WTC11 (cell line): ENCODE data around the gene KRT83. TPM values are rescaled to one million over a fixed set of nuclear protein-coding genes. Genes with fewer than 3 reads are reported as not detected.

Experiments
- ATAC-seq: fragments of 200-7000 bp; cut with Tn5 transposase; 2 replicates; pipeline ENCODE4 v1.10.0; 2021; ENCODE audit warnings: mild to moderate bottlenecking, moderate library complexity
- CTCF ChIA-PET: fragments of 300-600 bp; sonication (Branson Sonifier 250); formaldehyde crosslinking; loops from one replicate; lab custom pipeline; 2021; ENCODE audit warnings: antibody characterized with exemption; lab: Charles Lee
- POLR2A ChIA-PET: fragments of 350-600 bp; sonication (Branson Sonifier 250); formaldehyde crosslinking; loops from one replicate; lab custom pipeline; 2021; ENCODE audit warnings: antibody characterized with exemption; lab: Charles Lee
- DNase-seq: peaks from one replicate; pipeline ENCODE4 v3.0.0; 2021; ENCODE audit warnings: low spot score
- H3K27ac Mint-ChIP-seq: 2 replicates; pipeline ENCODE4 v1.8.0; 2021; ENCODE audit warnings: mixed read lengths
- H3K27me3 Mint-ChIP-seq: 2 replicates; pipeline ENCODE4 v1.8.0; 2021; ENCODE audit warnings: low read depth, mild to moderate bottlenecking, moderate library complexity, mixed read lengths
- H3K36me3 Mint-ChIP-seq: 2 replicates; pipeline ENCODE4 v1.8.0; 2021; ENCODE audit warnings: mixed read lengths
- H3K4me1 Mint-ChIP-seq: 2 replicates; pipeline ENCODE4 v1.8.0; 2022; ENCODE audit warnings: mixed read lengths
- H3K4me3 Mint-ChIP-seq: 2 replicates; pipeline ENCODE4 v1.8.0; 2021; ENCODE audit warnings: mild to moderate bottlenecking, moderate library complexity, mixed read lengths
- H3K9me3 Mint-ChIP-seq: 2 replicates; pipeline ENCODE4 v1.8.0; 2021; ENCODE audit warnings: mixed read lengths
- ATF1 ChIP-seq: sonication (generic); formaldehyde crosslinking; IDR thresholded peaks from 2 replicates; pipeline ENCODE4 v1.8.1; 2023; ENCODE audit warnings: mild to moderate bottlenecking, moderate library complexity, missing genetic modification reagents
- E2F4 ChIP-seq: sonication (generic); formaldehyde crosslinking; IDR thresholded peaks from 2 replicates; pipeline ENCODE4 v1.8.1; 2022; ENCODE audit warnings: low read depth, mild to moderate bottlenecking, moderate library complexity, missing genetic modification reagents, borderline replicate concordance
- FOXP4 ChIP-seq: sonication (generic); formaldehyde crosslinking; IDR thresholded peaks from 2 replicates; pipeline ENCODE4 v1.8.0; 2022; ENCODE audit warnings: mild to moderate bottlenecking, missing genetic modification reagents
- GTF2I ChIP-seq: fragments of 250-450 bp; sonication (Bioruptor Pico); conservative IDR thresholded peaks from 2 replicates; pipeline ENCODE4 v1.4.0; 2021; ENCODE audit warnings: mild to moderate bottlenecking
- JAZF1 ChIP-seq: fragments of 250-450 bp; sonication (Bioruptor Pico); IDR thresholded peaks from 2 replicates; pipeline ENCODE4 v1.9.0; 2021; ENCODE audit warnings: moderate library complexity, mild to moderate bottlenecking, inconsistent platforms
- MAX ChIP-seq: sonication (generic); formaldehyde crosslinking; IDR thresholded peaks from 2 replicates; pipeline ENCODE4 v1.8.0; 2022; ENCODE audit warnings: mild to moderate bottlenecking, missing genetic modification reagents
- NFE2L1 ChIP-seq: sonication (generic); formaldehyde crosslinking; IDR thresholded peaks from 2 replicates; pipeline ENCODE4 v1.8.1; 2023; ENCODE audit warnings: missing genetic modification reagents
- NR1H2 ChIP-seq: sonication (generic); formaldehyde crosslinking; IDR thresholded peaks from 2 replicates; pipeline ENCODE4 v1.9.0; 2021; ENCODE audit warnings: mild to moderate bottlenecking, moderate library complexity, missing genetic modification reagents
- PRRX2 ChIP-seq: fragments of 250-450 bp; sonication (Bioruptor Pico); IDR thresholded peaks from 2 replicates; pipeline ENCODE4 v1.8.0; 2021; ENCODE audit warnings: mild to moderate bottlenecking
- SMAD3 ChIP-seq: sonication (generic); formaldehyde crosslinking; IDR thresholded peaks from 2 replicates; pipeline ENCODE4 v1.8.0; 2022; ENCODE audit warnings: missing genetic modification reagents, mild to moderate bottlenecking, borderline replicate concordance
- SOX15 ChIP-seq: fragments of 250-450 bp; sonication (Bioruptor Pico); IDR thresholded peaks from 2 replicates; pipeline ENCODE4 v1.9.0; 2021; ENCODE audit warnings: mild to moderate bottlenecking
- TEAD1 ChIP-seq: sonication (generic); formaldehyde crosslinking; IDR thresholded peaks from 2 replicates; pipeline ENCODE4 v1.8.0; 2022; ENCODE audit warnings: mild to moderate bottlenecking, missing genetic modification reagents
- ZNF219 ChIP-seq: sonication (generic); formaldehyde crosslinking; IDR thresholded peaks from 2 replicates; pipeline ENCODE4 v1.8.0; 2023; ENCODE audit warnings: missing genetic modification reagents, mild to moderate bottlenecking, borderline replicate concordance
- ZNF416 ChIP-seq: fragments of 250-450 bp; sonication (Bioruptor Pico); IDR thresholded peaks from 2 replicates; pipeline ENCODE4 v1.9.0; 2021; ENCODE audit warnings: mild to moderate bottlenecking, inconsistent platforms
- ZNF512 ChIP-seq: sonication (generic); formaldehyde crosslinking; IDR thresholded peaks from 2 replicates; pipeline ENCODE4 v1.8.1; 2022; ENCODE audit warnings: missing genetic modification reagents, borderline replicate concordance
- total RNA-seq: library from RNA; stranded (reverse); gene quantifications from 3 replicates; pipeline ENCODE4 v1.2.3, GENCODE V29; 2021
- TF ChIP-seq, protein P1 (sequence below): fragments of 250-450 bp; sonication (Bioruptor Pico); IDR thresholded peaks from 2 replicates; pipeline ENCODE4 v1.9.0; 2021; ENCODE audit warnings: mild to moderate bottlenecking
- TF ChIP-seq, protein P2 (sequence below): sonication (generic); formaldehyde crosslinking; IDR thresholded peaks from 2 replicates; pipeline ENCODE4 v1.8.1; 2023; ENCODE audit warnings: mild to moderate bottlenecking, missing genetic modification reagents, borderline replicate concordance

The KRT83 gene
- total RNA-seq, 1 experiment from 2014 or later, result not detected

DNA sequence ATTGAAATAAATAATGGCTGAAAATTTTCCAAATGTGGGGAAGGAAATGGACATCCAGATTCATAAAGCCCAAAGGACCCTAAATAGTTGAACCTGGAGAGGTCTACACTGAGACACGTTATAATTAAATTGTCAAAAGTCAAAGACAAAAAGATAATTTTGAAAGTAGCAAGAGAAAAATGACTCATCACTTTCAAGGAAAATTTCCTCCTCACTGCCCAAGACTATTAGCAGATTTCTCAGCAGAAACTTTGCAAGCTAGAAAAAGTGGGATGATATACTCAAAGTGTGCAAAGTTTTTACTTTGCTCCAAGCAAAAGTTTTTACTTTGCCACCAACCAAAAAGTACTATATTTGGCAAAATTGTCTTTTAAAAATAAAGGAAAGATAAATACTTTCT lies 15.9 kb upstream of the KRT83 start (continued):
- no peak for TF ChIP-seq MAX
- no peak for TF ChIP-seq SMAD3 (CRISPR knock-in tag)
- no peak for TF ChIP-seq ZNF219
- TF ChIP-seq, protein P1, sequence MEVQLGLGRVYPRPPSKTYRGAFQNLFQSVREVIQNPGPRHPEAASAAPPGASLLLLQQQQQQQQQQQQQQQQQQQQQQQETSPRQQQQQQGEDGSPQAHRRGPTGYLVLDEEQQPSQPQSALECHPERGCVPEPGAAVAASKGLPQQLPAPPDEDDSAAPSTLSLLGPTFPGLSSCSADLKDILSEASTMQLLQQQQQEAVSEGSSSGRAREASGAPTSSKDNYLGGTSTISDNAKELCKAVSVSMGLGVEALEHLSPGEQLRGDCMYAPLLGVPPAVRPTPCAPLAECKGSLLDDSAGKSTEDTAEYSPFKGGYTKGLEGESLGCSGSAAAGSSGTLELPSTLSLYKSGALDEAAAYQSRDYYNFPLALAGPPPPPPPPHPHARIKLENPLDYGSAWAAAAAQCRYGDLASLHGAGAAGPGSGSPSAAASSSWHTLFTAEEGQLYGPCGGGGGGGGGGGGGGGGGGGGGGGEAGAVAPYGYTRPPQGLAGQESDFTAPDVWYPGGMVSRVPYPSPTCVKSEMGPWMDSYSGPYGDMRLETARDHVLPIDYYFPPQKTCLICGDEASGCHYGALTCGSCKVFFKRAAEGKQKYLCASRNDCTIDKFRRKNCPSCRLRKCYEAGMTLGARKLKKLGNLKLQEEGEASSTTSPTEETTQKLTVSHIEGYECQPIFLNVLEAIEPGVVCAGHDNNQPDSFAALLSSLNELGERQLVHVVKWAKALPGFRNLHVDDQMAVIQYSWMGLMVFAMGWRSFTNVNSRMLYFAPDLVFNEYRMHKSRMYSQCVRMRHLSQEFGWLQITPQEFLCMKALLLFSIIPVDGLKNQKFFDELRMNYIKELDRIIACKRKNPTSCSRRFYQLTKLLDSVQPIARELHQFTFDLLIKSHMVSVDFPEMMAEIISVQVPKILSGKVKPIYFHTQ (CRISPR knock-in tag), result no peak
- TF ChIP-seq SOX15 (CRISPR knock-in tag), result no peak

GRCh38 chr12:52336641-52337040 lies 15.4 kb upstream of the KRT83 start:
- no peak overlapping the region for H3K27ac Mint-ChIP-seq
- POLR2A ChIA-PET, result no interaction called here
- TF ChIP-seq, protein P2, sequence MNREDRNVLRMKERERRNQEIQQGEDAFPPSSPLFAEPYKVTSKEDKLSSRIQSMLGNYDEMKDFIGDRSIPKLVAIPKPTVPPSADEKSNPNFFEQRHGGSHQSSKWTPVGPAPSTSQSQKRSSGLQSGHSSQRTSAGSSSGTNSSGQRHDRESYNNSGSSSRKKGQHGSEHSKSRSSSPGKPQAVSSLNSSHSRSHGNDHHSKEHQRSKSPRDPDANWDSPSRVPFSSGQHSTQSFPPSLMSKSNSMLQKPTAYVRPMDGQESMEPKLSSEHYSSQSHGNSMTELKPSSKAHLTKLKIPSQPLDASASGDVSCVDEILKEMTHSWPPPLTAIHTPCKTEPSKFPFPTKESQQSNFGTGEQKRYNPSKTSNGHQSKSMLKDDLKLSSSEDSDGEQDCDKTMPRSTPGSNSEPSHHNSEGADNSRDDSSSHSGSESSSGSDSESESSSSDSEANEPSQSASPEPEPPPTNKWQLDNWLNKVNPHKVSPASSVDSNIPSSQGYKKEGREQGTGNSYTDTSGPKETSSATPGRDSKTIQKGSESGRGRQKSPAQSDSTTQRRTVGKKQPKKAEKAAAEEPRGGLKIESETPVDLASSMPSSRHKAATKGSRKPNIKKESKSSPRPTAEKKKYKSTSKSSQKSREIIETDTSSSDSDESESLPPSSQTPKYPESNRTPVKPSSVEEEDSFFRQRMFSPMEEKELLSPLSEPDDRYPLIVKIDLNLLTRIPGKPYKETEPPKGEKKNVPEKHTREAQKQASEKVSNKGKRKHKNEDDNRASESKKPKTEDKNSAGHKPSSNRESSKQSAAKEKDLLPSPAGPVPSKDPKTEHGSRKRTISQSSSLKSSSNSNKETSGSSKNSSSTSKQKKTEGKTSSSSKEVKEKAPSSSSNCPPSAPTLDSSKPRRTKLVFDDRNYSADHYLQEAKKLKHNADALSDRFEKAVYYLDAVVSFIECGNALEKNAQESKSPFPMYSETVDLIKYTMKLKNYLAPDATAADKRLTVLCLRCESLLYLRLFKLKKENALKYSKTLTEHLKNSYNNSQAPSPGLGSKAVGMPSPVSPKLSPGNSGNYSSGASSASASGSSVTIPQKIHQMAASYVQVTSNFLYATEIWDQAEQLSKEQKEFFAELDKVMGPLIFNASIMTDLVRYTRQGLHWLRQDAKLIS (CRISPR knock-in tag), result no peak
- no peak for TF ChIP-seq ZNF512 (CRISPR knock-in tag)
- no peak for TF ChIP-seq FOXP4 (CRISPR knock-in tag)
- no peak for TF ChIP-seq GTF2I (CRISPR knock-in tag)
- TF ChIP-seq NR1H2 (CRISPR knock-in tag), result no peak
- no peak for TF ChIP-seq E2F4 (CRISPR knock-in tag)
- TF ChIP-seq TEAD1, result no peak
- no peak for TF ChIP-seq JAZF1 (CRISPR knock-in tag)
- TF ChIP-seq NFE2L1 (CRISPR knock-in tag), result no peak
- TF ChIP-seq ATF1 (CRISPR knock-in tag), result no peak
- no peak for TF ChIP-seq ZNF416 (CRISPR knock-in tag)
- TF ChIP-seq PRRX2 (CRISPR knock-in tag), result no peak
- no peaks in the 10 kb centered on the region; the same call in 1 of the 2 replicates for H3K27me3 Mint-ChIP-seq
- H3K36me3 Mint-ChIP-seq, result no peaks in the 10 kb centered on the region
- H3K4me1 Mint-ChIP-seq, result peaks cover 7% of the 10 kb centered on the region
- no peak for ATAC-seq
- CTCF ChIA-PET, result interaction anchor here (0.8 to 2.0 kb wide), 3 partner anchors 9 to 58 kb away, joined by 4 to 7 read pairs (median 6); no protein-coding TSS in a partner anchor
- H3K9me3 Mint-ChIP-seq, result no peaks in the 10 kb centered on the region; the same call in 1 of the 2 replicates
- no peak for DNase-seq
- no peak overlapping the region for H3K4me3 Mint-ChIP-seq
